Measurements from ENCODE around the gene MGRN1. TPM values are rescaled to one million over a fixed set of nuclear protein-coding genes. Genes with fewer than 3 reads are reported as not detected.

The MGRN1 gene
- total RNA-seq, 1 donor from 2014 or later: 201 TPM

- intact Hi-C loops (cut with DNase I): no loop called here
- no peak for DNase-seq (ENCODE audit: low spot score in 2 of 2)
- no peaks in the 10 kb centered on the region for H3K27me3 ChIP-seq
- peak overlapping the region; percentile 91 to 98 for H3K27ac ChIP-seq
- TF ChIP-seq CTCF (IDR thresholded peaks at IDR 0.05): no peak
- H3K9me3 ChIP-seq: no peaks in the 10 kb centered on the region
- H3K4me3 ChIP-seq: peak overlapping the region; percentile 92 to 98
- peaks cover 23 to 41% of the 10 kb centered on the region in 2 donors for H3K4me1 ChIP-seq
- H3K36me3 ChIP-seq: peaks cover 7 to 12% of the 10 kb centered on the region in 2 donors
Measured at GRCh38 chr16:4613636-4614570, 10.7 kb upstream of the MGRN1 start.

DNA sequence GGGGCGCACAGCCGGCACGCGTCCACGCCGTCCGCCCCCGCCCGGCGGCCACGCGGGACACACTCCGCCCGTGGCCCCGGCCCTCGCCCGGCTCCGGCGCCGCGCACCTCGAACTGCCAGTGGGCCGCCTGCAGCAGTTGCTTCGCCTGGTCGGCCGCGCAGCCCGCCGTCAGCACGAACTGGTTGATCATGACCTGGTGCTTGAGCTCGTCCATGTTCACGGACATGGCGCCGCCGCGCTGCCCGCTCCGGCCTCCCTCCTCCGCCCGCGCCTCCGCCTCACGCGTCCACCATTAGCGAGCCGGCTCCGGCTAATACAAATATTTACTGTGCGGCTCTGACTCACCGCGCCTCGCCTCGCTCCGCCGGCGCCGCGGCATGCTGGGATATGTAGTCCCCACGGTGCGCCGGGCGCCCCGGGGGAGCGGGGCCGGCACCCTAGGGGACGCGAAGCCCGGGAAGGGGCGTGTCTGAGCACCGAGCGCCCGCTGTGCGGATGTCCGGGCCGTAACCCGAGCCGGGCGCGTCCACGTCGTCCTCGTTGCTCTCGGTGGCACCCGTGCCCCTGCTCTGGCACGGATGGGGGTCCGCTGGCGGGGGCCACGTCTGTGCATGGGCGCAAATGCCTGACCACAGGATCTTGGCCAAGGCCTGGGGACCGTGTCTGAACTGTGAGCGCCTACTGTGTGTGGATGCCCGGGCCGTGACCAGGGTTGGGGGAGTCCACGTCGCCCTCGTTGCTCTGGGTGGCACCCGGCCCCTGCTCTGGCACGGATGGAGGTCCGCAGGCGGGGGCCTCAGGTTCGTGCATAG is 9.8 kb upstream of the MGRN1 start, which contains the start of gene UBALD1:
UBALD1 (minus strand) TSS at position 318 of the 813 bp plus-strand sequence; CDS start at position 227, 91 bp downstream.
- Histone ChIP-seq H3K4me1 (peaks cover 23 to 41% of the 10 kb centered on the region in 2 donors), H3K27me3 (no peaks in the 10 kb centered on the region), H3K27ac (peak within 1 kb of the TSS; percentile 91 to 98), H3K36me3 (peaks cover 0 to 3% of the 10 kb centered on the region in 2 donors), H3K4me3 (peak within 1 kb of the TSS; percentile 92 to 98), H3K9me3 (no peaks in the 10 kb centered on the region)
- DNase-seq (ENCODE audit: low spot score in 2 of 2): peak; percentile 59 to 95
- intact Hi-C loops (cut with DNase I): loop anchor here (5.0 kb wide), 1 partner anchor 78 kb away; the partner anchor contains the start of gene NUDT16L1
- TF ChIP-seq CTCF (IDR thresholded peaks at IDR 0.05): peak in 1 of 3 experiments; percentile 21

GRCh38 chr16:4615384-4616046 is 9.1 kb upstream of the MGRN1 start:
- H3K4me1 ChIP-seq: peaks cover 23 to 41% of the 10 kb centered on the region in 2 donors
- no peak for DNase-seq (ENCODE audit: low spot score in 2 of 2)
- intact Hi-C loops (cut with DNase I): loop anchor here (1.0 to 5.0 kb wide), 3 partner anchors 9 to 151 kb away; partner anchors contain the start of genes MGRN1, NUDT16L1 and ZNF500

GRCh38 chr16:4616047-4616811 is 8.4 kb upstream of the MGRN1 start:
- Histone ChIP-seq H3K4me1 (peaks cover 23 to 41% of the 10 kb centered on the region in 2 donors), H3K36me3 (no peaks in the 10 kb centered on the region), H3K27ac (peak overlapping the region; percentile 91 to 98), H3K27me3 (no peaks in the 10 kb centered on the region), H3K9me3 (no peaks in the 10 kb centered on the region), H3K4me3 (peak overlapping the region; percentile 92 to 98)
- peak; percentile 41 to 56 (median 52) for TF ChIP-seq CTCF (IDR thresholded peaks at IDR 0.05)
- DNase-seq (ENCODE audit: low spot score in 2 of 2): peak; percentile 100
- intact Hi-C loops (cut with DNase I): loop anchor here (1.0 to 5.0 kb wide), 3 partner anchors 8 to 151 kb away; partner anchors contain the start of genes MGRN1, NUDT16L1 and ZNF500

More at GRCh38 chr16:4615384-4616046, 9.1 kb upstream of the MGRN1 start:
- Histone ChIP-seq H3K4me3 (peak overlapping the region; percentile 92 to 98), H3K36me3 (no peaks in the 10 kb centered on the region), H3K27ac (peak overlapping the region; percentile 91 to 98), H3K9me3 (no peaks in the 10 kb centered on the region), H3K27me3 (no peaks in the 10 kb centered on the region)
- no peak for TF ChIP-seq CTCF (IDR thresholded peaks at IDR 0.05)

All from ascending aorta (tissue), 2 donors.